GM12891 (cell line): ENCODE measurements around the gene UMAD1.

Experiments
- POLR2A ChIP-seq: IDR thresholded peaks from 2 replicates; pipeline ENCODE4 v1.6.1; 2011; ENCODE audit warnings: low read depth, low read length, control low read depth
- POU2F2 ChIP-seq: IDR thresholded peaks from 2 replicates; pipeline ENCODE4 v1.6.1; 2011; ENCODE audit warnings: low read depth, mild to moderate bottlenecking, control low read depth, low read length, moderate library complexity

GRCh38 chr7:7869651-7870050 lies 229.1 kb downstream of the UMAD1 start:
- TF ChIP-seq POLR2A (no peak), POU2F2 (no peak)
